ENCODE data around the gene TMEM31. TPM values are rescaled to one million over a fixed set of nuclear protein-coding genes. Genes with fewer than 3 reads are reported as not detected.

Gene TMEM31
- total RNA-seq, 6 experiments from 2014 or later, result 0.37 TPM; not detected in 5

DNA sequence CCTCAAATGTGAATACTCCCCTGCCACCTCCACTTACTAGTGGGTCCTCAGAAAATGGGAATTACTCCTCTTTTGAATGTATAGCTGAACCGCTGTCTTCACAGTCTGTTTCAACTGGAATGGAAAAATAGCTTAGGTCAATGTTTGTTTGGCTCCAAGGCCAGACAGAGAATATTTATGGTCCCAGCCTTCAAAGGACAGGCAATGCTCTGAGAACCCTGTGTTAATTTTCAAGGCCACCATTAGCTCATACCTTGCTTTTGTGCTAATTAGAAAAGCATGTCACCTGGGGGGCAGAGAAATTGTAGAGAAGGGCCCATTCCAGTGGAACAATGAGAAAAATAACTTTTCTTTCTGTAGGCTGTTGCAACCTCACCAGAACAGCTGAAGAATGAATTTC, 19.6 kb upstream of the TMEM31 start:
- H3K27ac ChIP-seq, result no peak overlapping the region
- DNase-seq (no peak), ATAC-seq (no peak)
- intact Hi-C loops (cut with DNase I), result loop anchor here in 1 of 2 donors (10.0 kb wide), 1 partner anchor 114 kb away; no protein-coding TSS in a partner anchor
- H3K4me3 ChIP-seq, result no peak overlapping the region
- no peaks in the 10 kb centered on the region for H3K36me3 ChIP-seq
- 40% methylated on average over 1 of the region's 1 CpG for WGBS (ENCODE audit: insufficient coverage, low coverage, low lambda C conversion rate, missing lambda C conversion rate)
- no peaks in the 10 kb centered on the region for H3K27me3 ChIP-seq
- H3K4me1 ChIP-seq, result no peaks in the 10 kb centered on the region
- H3K9me3 ChIP-seq, result no peaks in the 10 kb centered on the region
- TF ChIP-seq, protein P1, sequence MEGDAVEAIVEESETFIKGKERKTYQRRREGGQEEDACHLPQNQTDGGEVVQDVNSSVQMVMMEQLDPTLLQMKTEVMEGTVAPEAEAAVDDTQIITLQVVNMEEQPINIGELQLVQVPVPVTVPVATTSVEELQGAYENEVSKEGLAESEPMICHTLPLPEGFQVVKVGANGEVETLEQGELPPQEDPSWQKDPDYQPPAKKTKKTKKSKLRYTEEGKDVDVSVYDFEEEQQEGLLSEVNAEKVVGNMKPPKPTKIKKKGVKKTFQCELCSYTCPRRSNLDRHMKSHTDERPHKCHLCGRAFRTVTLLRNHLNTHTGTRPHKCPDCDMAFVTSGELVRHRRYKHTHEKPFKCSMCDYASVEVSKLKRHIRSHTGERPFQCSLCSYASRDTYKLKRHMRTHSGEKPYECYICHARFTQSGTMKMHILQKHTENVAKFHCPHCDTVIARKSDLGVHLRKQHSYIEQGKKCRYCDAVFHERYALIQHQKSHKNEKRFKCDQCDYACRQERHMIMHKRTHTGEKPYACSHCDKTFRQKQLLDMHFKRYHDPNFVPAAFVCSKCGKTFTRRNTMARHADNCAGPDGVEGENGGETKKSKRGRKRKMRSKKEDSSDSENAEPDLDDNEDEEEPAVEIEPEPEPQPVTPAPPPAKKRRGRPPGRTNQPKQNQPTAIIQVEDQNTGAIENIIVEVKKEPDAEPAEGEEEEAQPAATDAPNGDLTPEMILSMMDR (IDR thresholded peaks at IDR 0.05), result no peak
- TF ChIP-seq POLR2A (IDR thresholded peaks at IDR 0.05), result no peak

DNA sequence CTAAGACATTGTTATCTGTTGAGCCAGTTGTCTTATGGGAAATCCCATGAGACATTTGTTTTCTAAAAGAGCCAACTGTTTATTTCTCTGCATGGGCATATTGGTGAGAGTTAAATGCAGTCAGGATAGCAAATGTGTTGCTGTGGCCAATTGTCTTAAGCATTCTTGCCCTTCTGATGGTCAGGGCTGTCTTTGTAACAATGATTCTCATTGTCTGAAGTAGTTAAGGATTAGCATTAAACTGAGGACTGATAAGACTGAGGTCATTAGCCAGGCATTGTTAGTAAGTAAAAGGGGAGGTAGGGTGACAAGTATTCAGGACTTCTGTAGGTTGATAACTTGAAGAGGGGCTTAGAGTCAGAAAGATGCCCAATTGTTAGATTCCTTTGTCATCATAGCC, 13.0 kb upstream of the TMEM31 start:
- ATAC-seq, result no peak
- H3K36me3 ChIP-seq, result no peaks in the 10 kb centered on the region
- no peaks in the 10 kb centered on the region for H3K4me1 ChIP-seq
- H3K27me3 ChIP-seq, result no peaks in the 10 kb centered on the region
- intact Hi-C loops (cut with DNase I), result loop anchor here in 1 of 2 donors (10.0 kb wide), 1 partner anchor 107 kb away; no protein-coding TSS in a partner anchor
- no peak for TF ChIP-seq POLR2A (IDR thresholded peaks at IDR 0.05)
- TF ChIP-seq, protein P1 (IDR thresholded peaks at IDR 0.05), result no peak
- no peak for DNase-seq
- H3K9me3 ChIP-seq, result no peaks in the 10 kb centered on the region
- H3K27ac ChIP-seq, result no peak overlapping the region
- no peak overlapping the region for H3K4me3 ChIP-seq

DNA sequence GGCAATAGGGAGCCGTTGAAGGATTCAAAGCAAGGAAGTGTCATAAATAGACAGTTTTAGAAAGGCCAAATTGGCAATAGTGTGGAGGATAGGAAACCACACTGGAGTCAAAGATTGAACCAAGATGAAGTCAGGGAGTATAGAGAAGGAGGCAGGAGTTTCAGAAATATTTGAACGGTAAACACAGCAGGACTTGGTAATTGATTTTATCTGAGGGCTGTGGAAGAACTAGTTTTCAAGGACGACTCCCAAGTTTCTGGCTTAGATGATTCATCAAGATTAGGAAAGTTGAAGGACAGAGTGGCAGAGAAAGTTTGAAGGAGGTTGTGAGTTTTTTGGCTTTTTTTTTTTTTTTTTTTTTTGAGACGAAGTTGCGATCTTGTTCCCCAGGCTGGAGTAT, 11.5 kb upstream of the TMEM31 start:
- WGBS (ENCODE audit: insufficient coverage, low coverage, low lambda C conversion rate, missing lambda C conversion rate), result 64% methylated on average over 4 of the region's 5 CpGs
- intact Hi-C loops (cut with DNase I), result loop anchor here in 1 of 2 donors (10.0 kb wide), 1 partner anchor 106 kb away; no protein-coding TSS in a partner anchor

DNA sequence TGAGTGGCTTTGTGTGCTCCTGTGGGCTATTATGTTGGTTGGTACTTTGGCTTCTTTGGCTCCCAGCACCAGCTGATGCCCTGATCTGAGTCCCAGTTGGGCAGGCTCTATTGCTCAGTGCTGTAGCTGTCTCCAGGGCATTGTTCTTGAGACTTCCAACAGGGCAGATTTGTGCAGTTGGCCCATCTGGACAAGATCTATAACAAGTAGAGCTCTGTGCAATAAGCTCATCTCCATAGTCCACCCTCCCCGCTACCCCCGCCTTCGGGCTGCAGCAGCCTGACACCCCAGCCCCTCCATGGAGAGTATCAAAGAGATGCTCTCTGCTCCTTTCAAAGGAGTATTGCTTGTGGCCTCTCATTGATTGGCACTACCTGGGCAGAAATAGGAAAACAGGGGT, 5.8 kb upstream of the TMEM31 start:
- no CpG with 5 or more reads among the region's 3 CpGs for WGBS (ENCODE audit: insufficient coverage, low coverage, low lambda C conversion rate, missing lambda C conversion rate)

More for the DNA sequence above, 11.5 kb upstream of the TMEM31 start:
- no peaks in the 10 kb centered on the region for H3K4me1 ChIP-seq
- no peak for DNase-seq
- TF ChIP-seq, protein P1 (IDR thresholded peaks at IDR 0.05), result no peak
- TF ChIP-seq POLR2A (IDR thresholded peaks at IDR 0.05), result no peak
- no peak overlapping the region for H3K4me3 ChIP-seq
- no peak for ATAC-seq
- H3K27me3 ChIP-seq, result no peaks in the 10 kb centered on the region
- no peaks in the 10 kb centered on the region for H3K9me3 ChIP-seq
- H3K36me3 ChIP-seq, result no peaks in the 10 kb centered on the region
- H3K27ac ChIP-seq, result no peak overlapping the region

More for the DNA sequence above, 5.8 kb upstream of the TMEM31 start:
- TF ChIP-seq, protein P1 (IDR thresholded peaks at IDR 0.05), result no peak
- no peak for TF ChIP-seq POLR2A (IDR thresholded peaks at IDR 0.05)
- DNase-seq (no peak), ATAC-seq (no peak)
- Histone ChIP-seq H3K9me3 (no peaks in the 10 kb centered on the region), H3K36me3 (no peaks in the 10 kb centered on the region), H3K4me1 (no peaks in the 10 kb centered on the region), H3K4me3 (no peak overlapping the region), H3K27me3 (no peaks in the 10 kb centered on the region), H3K27ac (no peak overlapping the region)
- intact Hi-C loops (cut with DNase I), result no loop called here

Data from right lobe of liver (tissue), 6 donors.